ENCODE data around the gene ABCA6.

The ABCA6 gene

DNA sequence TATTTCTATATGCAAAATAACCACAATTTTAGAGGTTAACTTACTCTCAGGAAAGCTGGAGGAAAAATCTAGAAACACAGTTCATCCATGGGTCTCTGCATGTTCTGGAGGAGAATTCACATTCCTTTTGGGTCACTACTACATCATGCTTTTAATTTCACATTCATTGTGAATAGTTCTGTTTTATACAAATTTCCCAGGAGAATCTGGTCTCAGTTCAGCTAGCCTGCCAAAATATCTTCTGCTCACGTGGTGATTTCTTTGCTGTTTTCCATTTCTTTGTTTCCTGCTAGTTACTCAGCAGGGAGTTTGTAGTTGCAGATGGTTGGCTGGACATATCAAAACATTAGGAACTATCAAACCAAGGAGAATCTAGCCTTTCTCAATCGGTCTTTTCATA, 80.9 kb downstream of the ABCA6 start, which contains the start of gene ABCA9:
TSS of gene ABCA9 (minus strand) at position 106 of the 400 bp plus-strand sequence. CDS start 9,801 bp downstream, outside the sequence.
- no peaks in the 10 kb centered on the region for H4K20me1 ChIP-seq (ENCODE audit: insufficient read depth, low read length)
- no peaks in the 10 kb centered on the region for H3K36me3 ChIP-seq (replicated peaks; ENCODE audit: low read depth, low read length)
- H3K9ac ChIP-seq (ENCODE audit: low read length) = no peak within 1 kb of the TSS
- no peak within 1 kb of the TSS for H3K27ac ChIP-seq (ENCODE audit: low read length)
- H3K79me2 ChIP-seq (ENCODE audit: low read length) = no peaks in the 10 kb centered on the region
- peaks cover 4% of the 10 kb centered on the region; the same call in 1 of the 2 replicates for H3K9me3 ChIP-seq (ENCODE audit: insufficient read depth, low read length)
- H2AFZ ChIP-seq (ENCODE audit: low read depth, low read length) = peak within 1 kb of the TSS; percentile 57; the same call in 1 of the 2 replicates
- no peak for TF ChIP-seq EZH2phosphoT487 (IDR thresholded peaks at IDR 0.05; ENCODE audit: low read depth)
- no peaks in the 10 kb centered on the region for H3K27me3 ChIP-seq (ENCODE audit: low read depth, low read length)
- H3K4me2 ChIP-seq (ENCODE audit: low read length) = no peak within 1 kb of the TSS
- H3K4me3 ChIP-seq (ENCODE audit: low read length) = no peak within 1 kb of the TSS
- peaks cover 15% of the 10 kb centered on the region for H3K4me1 ChIP-seq (ENCODE audit: low read length)

- peaks cover 14% of the 10 kb centered on the region for H3K4me1 ChIP-seq (ENCODE audit: low read length)
- H3K9me3 ChIP-seq (ENCODE audit: insufficient read depth, low read length) = peaks cover 4% of the 10 kb centered on the region; the same call in 1 of the 2 replicates
- H4K20me1 ChIP-seq (ENCODE audit: insufficient read depth, low read length) = no peaks in the 10 kb centered on the region
- TF ChIP-seq CTCF (IDR thresholded peaks at IDR 0.05; ENCODE audit: low read depth, low read length) (no peak), EZH2phosphoT487 (IDR thresholded peaks at IDR 0.05; ENCODE audit: low read depth) (no peak)
- H3K9ac ChIP-seq (ENCODE audit: low read length) = no peak overlapping the region
- H3K27me3 ChIP-seq (ENCODE audit: low read depth, low read length) = no peaks in the 10 kb centered on the region
- H3K4me3 ChIP-seq (ENCODE audit: low read length) = no peak overlapping the region
- no peaks in the 10 kb centered on the region for H3K36me3 ChIP-seq (replicated peaks; ENCODE audit: low read depth, low read length)
- H3K27ac ChIP-seq (ENCODE audit: low read length) = no peak overlapping the region
- H3K4me2 ChIP-seq (ENCODE audit: low read length) = no peak overlapping the region
- H2AFZ ChIP-seq (ENCODE audit: low read depth, low read length) = no peak overlapping the region
- H3K79me2 ChIP-seq (ENCODE audit: low read length) = no peaks in the 10 kb centered on the region
Observed at GRCh38 chr17:69059458-69060175, 82.1 kb downstream of the ABCA6 start.

DNA sequence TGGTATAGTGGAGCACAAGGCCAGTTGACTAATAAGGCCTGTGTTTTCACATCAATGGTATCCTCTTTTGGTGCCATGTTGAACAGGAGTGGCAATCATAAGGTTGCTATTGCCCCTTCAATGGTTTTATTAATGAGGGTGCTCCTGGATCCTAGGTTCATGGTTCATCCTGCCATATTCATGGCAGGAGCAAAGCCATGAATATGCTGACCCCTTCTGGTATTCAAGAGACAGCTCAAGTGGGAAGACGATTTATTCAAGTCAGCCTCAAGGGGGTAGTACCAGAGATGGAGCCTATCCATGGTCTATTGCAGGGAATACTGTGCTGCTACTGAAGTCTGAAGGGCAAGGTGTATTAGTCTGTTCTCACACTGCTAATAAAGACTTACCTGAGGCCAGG, 83.5 kb downstream of the ABCA6 start:
- Histone ChIP-seq H3K9me3 (ENCODE audit: insufficient read depth, low read length) (peaks cover 4% of the 10 kb centered on the region; the same call in 1 of the 2 replicates), H3K9ac (ENCODE audit: low read length) (no peak overlapping the region), H2AFZ (ENCODE audit: low read depth, low read length) (no peak overlapping the region), H4K20me1 (ENCODE audit: insufficient read depth, low read length) (no peaks in the 10 kb centered on the region), H3K27ac (ENCODE audit: low read length) (no peak overlapping the region), H3K79me2 (ENCODE audit: low read length) (no peaks in the 10 kb centered on the region), H3K4me3 (ENCODE audit: low read length) (no peak overlapping the region), H3K36me3 (replicated peaks; ENCODE audit: low read depth, low read length) (no peaks in the 10 kb centered on the region), H3K27me3 (ENCODE audit: low read depth, low read length) (no peaks in the 10 kb centered on the region), H3K4me1 (ENCODE audit: low read length) (peaks cover 6% of the 10 kb centered on the region), H3K4me2 (ENCODE audit: low read length) (no peak overlapping the region)
- TF ChIP-seq CTCF (IDR thresholded peaks at IDR 0.05; ENCODE audit: low read depth, low read length) (no peak), EZH2phosphoT487 (IDR thresholded peaks at IDR 0.05; ENCODE audit: low read depth) (no peak)

DNA sequence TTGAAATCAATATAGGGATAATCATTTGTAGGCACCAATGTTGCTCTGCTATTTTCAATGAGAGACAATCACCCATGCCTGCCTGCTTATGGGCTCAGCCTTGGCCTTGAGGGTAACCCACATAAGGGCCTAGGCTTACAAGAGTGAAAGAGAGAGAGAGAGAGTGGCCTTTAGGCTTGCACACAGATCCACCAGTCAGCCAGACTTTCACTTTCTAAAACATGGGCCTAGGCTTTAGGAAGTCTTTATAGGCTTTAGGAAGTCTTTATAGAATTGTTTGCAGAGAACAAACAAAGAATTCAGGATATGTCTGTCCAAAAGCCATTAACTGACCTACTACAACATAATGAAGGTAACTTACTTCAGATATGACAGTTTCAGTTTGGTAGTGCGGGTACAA, 84.4 kb downstream of the ABCA6 start:
- Histone ChIP-seq H3K9ac (ENCODE audit: low read length) (no peak overlapping the region), H3K4me1 (ENCODE audit: low read length) (peaks cover 6% of the 10 kb centered on the region), H3K27ac (ENCODE audit: low read length) (no peak overlapping the region), H2AFZ (ENCODE audit: low read depth, low read length) (no peak overlapping the region), H3K4me3 (ENCODE audit: low read length) (no peak overlapping the region), H4K20me1 (ENCODE audit: insufficient read depth, low read length) (no peaks in the 10 kb centered on the region), H3K9me3 (ENCODE audit: insufficient read depth, low read length) (peaks cover 4% of the 10 kb centered on the region; the same call in 1 of the 2 replicates), H3K79me2 (ENCODE audit: low read length) (no peaks in the 10 kb centered on the region), H3K4me2 (ENCODE audit: low read length) (no peak overlapping the region), H3K27me3 (ENCODE audit: low read depth, low read length) (no peaks in the 10 kb centered on the region), H3K36me3 (replicated peaks; ENCODE audit: low read depth, low read length) (no peaks in the 10 kb centered on the region)
- TF ChIP-seq EZH2phosphoT487 (IDR thresholded peaks at IDR 0.05; ENCODE audit: low read depth) (no peak), CTCF (IDR thresholded peaks at IDR 0.05; ENCODE audit: low read depth, low read length) (no peak)
